Measurements from ENCODE around the gene MUC22.

GRCh38 chr6:31076611-31077010 lies 66.3 kb downstream of the MUC22 start:
- TF ChIP-seq EZH2 (IDR thresholded peaks at IDR 0.05; ENCODE audit: low read length) (no peak), CTCF (optimal IDR thresholded peaks at IDR 0.05 in 1 of 3, IDR thresholded peaks at IDR 0.05 in 1 of 3, conservative IDR thresholded peaks at IDR 0.05 in 1 of 3; ENCODE audit: extremely low read depth in 1 of 3, insufficient read depth in 2 of 3, low read length in 3 of 3) (no peak)

Measured in keratinocyte (primary cell).